ENCODE measurements around the gene FAM32A. TPM values are rescaled to one million over a fixed set of nuclear protein-coding genes. Genes with fewer than 3 reads are reported as not detected.
A peak's percentile ranks its signal among the peaks of the same experiment; 100 is the strongest.

Gene FAM32A
- total RNA-seq, 2 donors from 2014 or later = 71.8 to 80.1 TPM

DNA sequence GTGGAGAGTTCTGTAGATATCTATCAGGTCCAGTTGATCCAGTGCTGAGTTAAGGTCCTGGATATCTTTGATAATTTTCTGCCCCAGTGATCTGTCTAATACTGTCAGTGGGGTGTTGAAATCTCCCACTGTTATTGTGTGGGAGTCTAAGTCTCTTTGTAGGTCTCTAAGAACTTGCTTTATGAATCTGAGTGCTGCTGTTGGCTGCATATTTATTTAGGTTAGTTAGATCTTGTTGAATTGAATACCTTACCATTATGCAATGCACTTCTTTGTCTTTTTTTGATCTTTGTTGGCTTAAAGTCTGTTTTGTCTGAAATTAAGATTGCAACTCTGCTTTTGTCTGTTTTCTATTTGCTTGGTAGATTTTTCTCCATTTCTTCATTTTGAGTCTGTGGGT, 27.9 kb downstream of the FAM32A start:
- Histone ChIP-seq H3K36me3 (ENCODE audit: control insufficient read depth, insufficient read depth, low read length) (peaks cover 42% of the 10 kb centered on the region), H3K9me3 (ENCODE audit: control insufficient read depth, low read length) (no peaks in the 10 kb centered on the region), H3K27ac (ENCODE audit: low read depth, low read length) (no peak overlapping the region), H3K4me3 (ENCODE audit: low read length) (no peak overlapping the region), H3K9ac (ENCODE audit: extremely low read depth, low read length, poor library complexity, severe bottlenecking) (no peak overlapping the region), H3K27me3 (ENCODE audit: control insufficient read depth, insufficient read depth, low read length, poor library complexity, severe bottlenecking) (no peaks in the 10 kb centered on the region), H3K4me1 (ENCODE audit: control insufficient read depth, insufficient read depth, low read length) (no peaks in the 10 kb centered on the region)
- Mint-ChIP-seq H3K36me3 (ENCODE audit: low read depth) (peaks cover 63% of the 10 kb centered on the region), H3K27ac (no peak overlapping the region), H3K4me3 (no peak overlapping the region), H3K4me1 (no peaks in the 10 kb centered on the region), H3K27me3 (ENCODE audit: insufficient read depth) (no peaks in the 10 kb centered on the region), H3K9me3 (no peaks in the 10 kb centered on the region)
- TF ChIP-seq, protein P1, sequence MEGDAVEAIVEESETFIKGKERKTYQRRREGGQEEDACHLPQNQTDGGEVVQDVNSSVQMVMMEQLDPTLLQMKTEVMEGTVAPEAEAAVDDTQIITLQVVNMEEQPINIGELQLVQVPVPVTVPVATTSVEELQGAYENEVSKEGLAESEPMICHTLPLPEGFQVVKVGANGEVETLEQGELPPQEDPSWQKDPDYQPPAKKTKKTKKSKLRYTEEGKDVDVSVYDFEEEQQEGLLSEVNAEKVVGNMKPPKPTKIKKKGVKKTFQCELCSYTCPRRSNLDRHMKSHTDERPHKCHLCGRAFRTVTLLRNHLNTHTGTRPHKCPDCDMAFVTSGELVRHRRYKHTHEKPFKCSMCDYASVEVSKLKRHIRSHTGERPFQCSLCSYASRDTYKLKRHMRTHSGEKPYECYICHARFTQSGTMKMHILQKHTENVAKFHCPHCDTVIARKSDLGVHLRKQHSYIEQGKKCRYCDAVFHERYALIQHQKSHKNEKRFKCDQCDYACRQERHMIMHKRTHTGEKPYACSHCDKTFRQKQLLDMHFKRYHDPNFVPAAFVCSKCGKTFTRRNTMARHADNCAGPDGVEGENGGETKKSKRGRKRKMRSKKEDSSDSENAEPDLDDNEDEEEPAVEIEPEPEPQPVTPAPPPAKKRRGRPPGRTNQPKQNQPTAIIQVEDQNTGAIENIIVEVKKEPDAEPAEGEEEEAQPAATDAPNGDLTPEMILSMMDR (conservative IDR thresholded peaks at IDR 0.05) = no peak
- DNase-seq = no peak

DNA sequence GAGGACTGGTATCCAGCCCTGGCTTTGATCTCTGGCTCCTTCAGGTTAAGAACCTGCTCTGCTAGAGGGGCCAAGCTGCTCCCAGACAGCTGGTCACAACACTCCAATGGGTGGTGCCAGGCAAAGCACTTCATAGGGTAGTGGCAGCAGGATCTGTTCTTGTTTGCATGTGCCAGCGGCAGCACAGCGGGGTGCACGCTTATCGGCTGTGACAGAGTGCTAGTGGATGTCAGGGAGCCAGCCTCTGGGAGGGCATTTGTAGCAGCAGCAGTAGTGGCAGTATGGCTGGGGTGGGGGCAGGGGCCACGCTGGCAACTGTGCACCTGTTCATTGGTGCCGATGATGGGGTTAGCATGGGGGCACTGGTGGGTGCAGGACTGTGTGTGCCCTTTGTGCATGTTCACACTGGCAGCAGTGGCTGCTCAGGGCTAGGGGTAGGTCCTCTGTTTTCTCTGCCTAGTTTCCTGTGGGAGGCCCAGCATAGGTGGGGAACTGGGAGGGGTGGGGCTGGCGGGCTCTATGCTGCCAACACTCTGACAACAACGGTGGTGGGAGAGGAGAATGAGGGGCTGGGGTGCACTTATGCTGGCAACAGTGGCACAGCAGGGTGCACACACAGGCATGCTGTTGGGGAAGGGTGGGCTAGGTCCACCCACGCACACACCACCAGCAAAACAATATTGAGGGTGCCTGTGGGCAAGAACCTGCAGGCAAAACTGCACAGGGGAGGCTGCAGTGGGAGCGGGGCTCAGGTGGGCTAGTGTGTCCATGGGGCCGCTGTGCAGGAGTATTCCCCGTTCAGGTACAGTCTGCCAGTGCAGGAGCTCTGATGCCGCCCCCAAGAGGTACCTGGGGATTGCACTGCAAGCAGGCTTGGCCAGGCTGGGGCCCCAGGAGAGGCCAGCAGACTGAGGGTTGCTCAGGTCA, 31.8 kb downstream of the FAM32A start:
- Histone ChIP-seq H3K36me3 (ENCODE audit: control insufficient read depth, insufficient read depth, low read length) (peaks cover 43% of the 10 kb centered on the region), H3K9me3 (ENCODE audit: control insufficient read depth, low read length) (peaks cover 37% of the 10 kb centered on the region), H3K4me1 (ENCODE audit: control insufficient read depth, insufficient read depth, low read length) (no peaks in the 10 kb centered on the region), H3K27me3 (ENCODE audit: control insufficient read depth, insufficient read depth, low read length, poor library complexity, severe bottlenecking) (no peaks in the 10 kb centered on the region), H3K27ac (ENCODE audit: low read depth, low read length) (no peak overlapping the region), H3K9ac (ENCODE audit: extremely low read depth, low read length, poor library complexity, severe bottlenecking) (no peak overlapping the region), H3K4me3 (ENCODE audit: low read length) (no peak overlapping the region)
- Mint-ChIP-seq H3K4me1 (no peaks in the 10 kb centered on the region), H3K27ac (no peak overlapping the region), H3K27me3 (ENCODE audit: insufficient read depth) (no peaks in the 10 kb centered on the region), H3K4me3 (no peak overlapping the region), H3K9me3 (peaks cover 32% of the 10 kb centered on the region), H3K36me3 (ENCODE audit: low read depth) (peaks cover 75% of the 10 kb centered on the region)
- WGBS, 2 experiments (ENCODE audit: insufficient coverage in 1 of 2, insufficient read length in 1 of 2) = 89 to 95% methylated on average over 3 to 13 of the region's 13 CpGs
- DNase-seq = peak; percentile 48
- TF ChIP-seq, protein P1 (conservative IDR thresholded peaks at IDR 0.05) = no peak

- Mint-ChIP-seq H3K4me1 (no peaks in the 10 kb centered on the region), H3K27ac (no peak overlapping the region), H3K4me3 (no peak overlapping the region), H3K9me3 (peaks cover 35% of the 10 kb centered on the region), H3K36me3 (ENCODE audit: low read depth) (peaks cover 72% of the 10 kb centered on the region), H3K27me3 (ENCODE audit: insufficient read depth) (no peaks in the 10 kb centered on the region)
- H3K9me3 ChIP-seq (ENCODE audit: control insufficient read depth, low read length) = peaks cover 37% of the 10 kb centered on the region
- DNase-seq = no peak
- TF ChIP-seq, protein P1 (conservative IDR thresholded peaks at IDR 0.05) = no peak
- H3K4me1 ChIP-seq (ENCODE audit: control insufficient read depth, insufficient read depth, low read length) = no peaks in the 10 kb centered on the region
- no peak overlapping the region for H3K27ac ChIP-seq (ENCODE audit: low read depth, low read length)
- H3K27me3 ChIP-seq (ENCODE audit: control insufficient read depth, insufficient read depth, low read length, poor library complexity, severe bottlenecking) = no peaks in the 10 kb centered on the region
- H3K36me3 ChIP-seq (ENCODE audit: control insufficient read depth, insufficient read depth, low read length) = peaks cover 43% of the 10 kb centered on the region
- H3K9ac ChIP-seq (ENCODE audit: extremely low read depth, low read length, poor library complexity, severe bottlenecking) = no peak overlapping the region
- no peak overlapping the region for H3K4me3 ChIP-seq (ENCODE audit: low read length)
- WGBS, 2 experiments (ENCODE audit: insufficient coverage in 1 of 2, insufficient read length in 1 of 2) = 93% methylated on average over 14 to 16 of the region's 16 CpGs
Measured at GRCh38 chr19:16217716-16218451, 32.7 kb downstream of the FAM32A start.
